SK-N-SH treated with all-trans-retinoic acid at 6 μM for 48 hours (cell line): ENCODE results near the gene ZNF689.

Source experiments
- ATAC-seq: fragments of 200-7000 bp; cut with Tn5 transposase; 3 replicates; pipeline ENCODE4 v1.9.1; 2020; ENCODE audit warnings: mild to moderate bottlenecking, moderate library complexity
- ARNTL ChIP-seq: fragments of 450-650 bp; formaldehyde crosslinking; IDR thresholded peaks from 2 replicates; pipeline ENCODE4 v1.5.0; 2020; ENCODE audit warnings: low read depth, mild to moderate bottlenecking, moderate library complexity, borderline replicate concordance
- BACH2 ChIP-seq: fragments of 250-450 bp; sonication (Bioruptor Pico); IDR thresholded peaks from 2 replicates; pipeline ENCODE4 v1.9.0; 2021; ENCODE audit warnings: mild to moderate bottlenecking, borderline replicate concordance
- CREB5 ChIP-seq: fragments of 250-450 bp; sonication (Bioruptor Pico); IDR thresholded peaks from 2 replicates; pipeline ENCODE4 v1.5.1; 2020; ENCODE audit warnings: low read depth, mild to moderate bottlenecking, moderate library complexity
- CSDC2 ChIP-seq: fragments of 250-450 bp; sonication (Bioruptor Pico); IDR thresholded peaks from 2 replicates; pipeline ENCODE4 v1.5.0; 2020; ENCODE audit warnings: mild to moderate bottlenecking, moderate library complexity
- CSRNP3 ChIP-seq: fragments of 250-450 bp; sonication (Bioruptor Pico); IDR thresholded peaks from 2 replicates; pipeline ENCODE4 v1.5.1; 2021; ENCODE audit warnings: mild to moderate bottlenecking, moderate library complexity
- GLIS3 ChIP-seq: fragments of 250-450 bp; sonication (Bioruptor Pico); IDR thresholded peaks from 2 replicates; pipeline ENCODE4 v1.5.0; 2020; ENCODE audit warnings: mild to moderate bottlenecking, moderate library complexity
- ISL1 ChIP-seq: fragments of 250-450 bp; sonication (Bioruptor Pico); IDR thresholded peaks from 2 replicates; pipeline ENCODE4 v2.1.2; 2022; ENCODE audit warnings: mild to moderate bottlenecking, moderate library complexity
- OSR1 ChIP-seq: fragments of 250-450 bp; sonication (Bioruptor Pico); IDR thresholded peaks from 2 replicates; pipeline ENCODE4 v1.8.0; 2022; ENCODE audit warnings: moderate library complexity, mild to moderate bottlenecking, inconsistent platforms
- PATZ1 ChIP-seq: fragments of 250-450 bp; sonication (Bioruptor Pico); IDR thresholded peaks from 2 replicates; pipeline ENCODE4 v1.8.0; 2020; ENCODE audit warnings: mild to moderate bottlenecking, moderate library complexity, borderline replicate concordance
- PPARA ChIP-seq: fragments of 250-450 bp; sonication (Bioruptor Pico); IDR thresholded peaks from 2 replicates; pipeline ENCODE4 v1.5.0; 2020; ENCODE audit warnings: mild to moderate bottlenecking, borderline replicate concordance
- RARB ChIP-seq: fragments of 250-450 bp; sonication (Bioruptor Pico); IDR thresholded peaks from 2 replicates; pipeline ENCODE4 v1.8.0; 2021; ENCODE audit warnings: mild to moderate bottlenecking, moderate library complexity
- SNAI2 ChIP-seq: fragments of 250-450 bp; sonication (Bioruptor Pico); IDR thresholded peaks from 2 replicates; pipeline ENCODE4 v1.5.0; 2020; ENCODE audit warnings: mild to moderate bottlenecking, moderate library complexity
- ZC3H10 ChIP-seq: fragments of 250-450 bp; sonication (Bioruptor Pico); IDR thresholded peaks from 2 replicates; pipeline ENCODE4 v1.5.1; 2021; ENCODE audit warnings: mild to moderate bottlenecking, moderate library complexity
- ZFP3 ChIP-seq: fragments of 250-450 bp; sonication (Bioruptor Pico); IDR thresholded peaks from 2 replicates; pipeline ENCODE4 v1.5.0; 2020; ENCODE audit warnings: mild to moderate bottlenecking, moderate library complexity
- ZFP30 ChIP-seq: fragments of 450-650 bp; formaldehyde crosslinking; IDR thresholded peaks from 2 replicates; pipeline ENCODE4 v1.5.0; 2022; ENCODE audit warnings: mild to moderate bottlenecking, moderate library complexity
- ZNF565 ChIP-seq: fragments of 450-650 bp; formaldehyde crosslinking; conservative IDR thresholded peaks from 2 replicates; pipeline ENCODE4 v1.5.0; 2020; ENCODE audit warnings: low read depth, mild to moderate bottlenecking, moderate library complexity
- ZNF70 ChIP-seq: fragments of 450-650 bp; formaldehyde crosslinking; IDR thresholded peaks from 2 replicates; pipeline ENCODE4 v1.5.0; 2020; ENCODE audit warnings: mild to moderate bottlenecking, moderate library complexity
- ZNF8 ChIP-seq: fragments of 450-650 bp; formaldehyde crosslinking; IDR thresholded peaks from 2 replicates; pipeline ENCODE4 v1.5.0; 2020; ENCODE audit warnings: mild to moderate bottlenecking, moderate library complexity
- TF ChIP-seq, protein P1 (sequence below): fragments of 250-450 bp; sonication (Bioruptor Pico); IDR thresholded peaks from 2 replicates; pipeline ENCODE4 v1.5.0; 2020; ENCODE audit warnings: mild to moderate bottlenecking, moderate library complexity
- TF ChIP-seq, protein P2 (sequence below): fragments of 250-450 bp; sonication (Bioruptor Pico); IDR thresholded peaks from 2 replicates; pipeline ENCODE4 v1.8.0; 2021; ENCODE audit warnings: low read depth, mild to moderate bottlenecking, moderate library complexity, borderline replicate concordance

The ZNF689 gene

DNA sequence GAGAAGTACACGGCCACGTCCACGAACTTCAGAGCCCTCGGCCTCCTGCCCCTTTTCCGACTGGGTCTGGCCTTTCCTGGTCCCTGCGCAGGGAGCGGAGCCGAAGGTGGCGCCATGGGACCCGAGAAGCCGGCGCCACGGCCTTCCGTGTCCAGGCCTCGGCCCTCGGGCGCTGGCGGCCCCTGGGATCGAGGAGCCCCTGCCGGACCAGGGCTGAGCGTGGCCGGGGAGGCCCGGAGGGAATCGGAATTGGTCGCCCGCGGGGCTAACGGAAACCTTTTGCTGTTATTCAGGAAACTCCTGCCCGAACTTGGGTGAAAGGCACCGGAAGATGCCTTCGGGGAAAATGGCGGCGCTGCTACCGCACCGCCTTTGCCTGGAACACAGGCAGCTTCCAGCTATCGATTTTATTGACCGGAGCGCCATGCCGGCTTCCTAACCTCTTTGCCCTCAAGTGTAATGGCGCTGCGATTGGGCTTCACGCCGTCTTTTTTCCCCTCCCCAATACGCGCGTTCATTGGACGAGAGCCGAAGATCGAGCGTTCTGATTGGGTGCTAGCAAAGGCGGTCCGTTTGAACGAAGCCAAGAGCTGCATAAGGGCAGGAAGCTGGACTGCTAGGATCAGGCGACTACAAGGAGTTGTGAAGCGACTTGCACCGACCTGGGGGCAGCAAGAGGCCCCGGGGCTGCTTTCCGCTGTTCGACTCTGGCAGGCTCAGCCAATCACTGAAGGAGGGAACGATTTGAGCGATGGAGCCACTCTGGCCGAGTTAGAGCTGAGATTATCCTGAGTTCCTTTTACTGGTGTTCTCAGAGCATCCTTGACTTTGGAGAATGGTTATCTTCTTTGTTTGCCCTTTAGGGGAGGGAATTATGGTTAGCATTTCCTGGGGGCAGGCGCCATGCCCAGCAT, at the start of gene ZNF689:
ZNF689 (minus strand) TSS at position 464 of the 914 bp plus-strand sequence; CDS start at position 116, 348 bp downstream.
- peak; percentile 94 for ATAC-seq
- TF ChIP-seq ZFP3 (CRISPR knock-in tag): peak; percentile 85
- no peak for TF ChIP-seq OSR1

DNA sequence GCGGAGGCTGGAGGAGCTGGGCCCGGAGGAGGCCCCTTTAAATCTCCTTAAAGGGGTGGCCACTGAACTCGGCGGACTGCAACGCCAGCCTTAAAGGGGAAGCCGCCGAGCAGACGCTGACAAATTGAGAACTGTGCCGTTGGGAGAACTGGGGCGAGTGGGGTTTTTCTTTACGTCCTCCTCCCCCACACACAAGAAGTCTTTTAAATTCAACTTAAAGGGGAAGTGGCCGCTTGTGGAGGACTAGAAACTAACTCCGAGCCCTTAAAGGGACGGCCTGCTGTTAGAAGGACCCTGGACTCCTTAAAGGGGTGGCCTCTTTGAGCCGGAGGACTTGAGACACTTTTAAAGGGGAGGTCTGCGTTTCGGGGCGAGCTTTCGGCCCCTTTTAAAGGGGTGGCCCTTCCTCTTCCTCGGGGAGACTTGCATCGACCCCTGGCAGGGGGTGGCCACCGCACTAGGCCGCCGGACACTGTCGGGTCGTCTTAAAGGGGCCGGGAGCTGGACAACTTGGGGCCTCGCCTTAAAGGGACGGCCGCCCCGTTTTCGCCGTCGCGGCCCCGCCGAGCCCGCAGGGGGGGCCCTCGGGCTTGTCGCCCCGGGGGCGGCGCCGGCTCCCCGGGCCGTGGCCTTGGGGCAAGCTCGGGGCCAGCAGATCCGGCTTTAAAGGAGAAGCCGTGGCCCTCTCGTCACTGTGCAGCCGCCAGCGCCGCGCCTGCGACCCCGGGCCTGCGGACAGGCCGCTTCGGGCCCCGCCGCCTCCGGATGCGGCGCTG, 48.7 kb upstream of the ZNF689 start:
- no peak for TF ChIP-seq ZFP30
- TF ChIP-seq ZNF70 (CRISPR knock-in tag): no peak
- TF ChIP-seq CREB5 (CRISPR knock-in tag): no peak
- TF ChIP-seq ZC3H10 (CRISPR knock-in tag): no peak
- TF ChIP-seq OSR1: no peak
- TF ChIP-seq, protein P1, sequence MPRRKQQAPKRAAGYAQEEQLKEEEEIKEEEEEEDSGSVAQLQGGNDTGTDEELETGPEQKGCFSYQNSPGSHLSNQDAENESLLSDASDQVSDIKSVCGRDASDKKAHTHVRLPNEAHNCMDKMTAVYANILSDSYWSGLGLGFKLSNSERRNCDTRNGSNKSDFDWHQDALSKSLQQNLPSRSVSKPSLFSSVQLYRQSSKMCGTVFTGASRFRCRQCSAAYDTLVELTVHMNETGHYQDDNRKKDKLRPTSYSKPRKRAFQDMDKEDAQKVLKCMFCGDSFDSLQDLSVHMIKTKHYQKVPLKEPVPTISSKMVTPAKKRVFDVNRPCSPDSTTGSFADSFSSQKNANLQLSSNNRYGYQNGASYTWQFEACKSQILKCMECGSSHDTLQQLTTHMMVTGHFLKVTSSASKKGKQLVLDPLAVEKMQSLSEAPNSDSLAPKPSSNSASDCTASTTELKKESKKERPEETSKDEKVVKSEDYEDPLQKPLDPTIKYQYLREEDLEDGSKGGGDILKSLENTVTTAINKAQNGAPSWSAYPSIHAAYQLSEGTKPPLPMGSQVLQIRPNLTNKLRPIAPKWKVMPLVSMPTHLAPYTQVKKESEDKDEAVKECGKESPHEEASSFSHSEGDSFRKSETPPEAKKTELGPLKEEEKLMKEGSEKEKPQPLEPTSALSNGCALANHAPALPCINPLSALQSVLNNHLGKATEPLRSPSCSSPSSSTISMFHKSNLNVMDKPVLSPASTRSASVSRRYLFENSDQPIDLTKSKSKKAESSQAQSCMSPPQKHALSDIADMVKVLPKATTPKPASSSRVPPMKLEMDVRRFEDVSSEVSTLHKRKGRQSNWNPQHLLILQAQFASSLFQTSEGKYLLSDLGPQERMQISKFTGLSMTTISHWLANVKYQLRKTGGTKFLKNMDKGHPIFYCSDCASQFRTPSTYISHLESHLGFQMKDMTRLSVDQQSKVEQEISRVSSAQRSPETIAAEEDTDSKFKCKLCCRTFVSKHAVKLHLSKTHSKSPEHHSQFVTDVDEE (CRISPR knock-in tag): no peak
- no peak for TF ChIP-seq ISL1 (CRISPR knock-in tag)
- no peak for TF ChIP-seq SNAI2 (CRISPR knock-in tag)
- TF ChIP-seq BACH2 (CRISPR knock-in tag): no peak
- no peak for TF ChIP-seq ZNF565
- no peak for TF ChIP-seq ZNF8 (CRISPR knock-in tag)
- no peak for TF ChIP-seq RARB
- no peak for TF ChIP-seq PPARA (CRISPR knock-in tag)
- no peak for TF ChIP-seq ZFP3 (CRISPR knock-in tag)
- no peak for TF ChIP-seq CSDC2 (CRISPR knock-in tag)
- TF ChIP-seq, protein P2, sequence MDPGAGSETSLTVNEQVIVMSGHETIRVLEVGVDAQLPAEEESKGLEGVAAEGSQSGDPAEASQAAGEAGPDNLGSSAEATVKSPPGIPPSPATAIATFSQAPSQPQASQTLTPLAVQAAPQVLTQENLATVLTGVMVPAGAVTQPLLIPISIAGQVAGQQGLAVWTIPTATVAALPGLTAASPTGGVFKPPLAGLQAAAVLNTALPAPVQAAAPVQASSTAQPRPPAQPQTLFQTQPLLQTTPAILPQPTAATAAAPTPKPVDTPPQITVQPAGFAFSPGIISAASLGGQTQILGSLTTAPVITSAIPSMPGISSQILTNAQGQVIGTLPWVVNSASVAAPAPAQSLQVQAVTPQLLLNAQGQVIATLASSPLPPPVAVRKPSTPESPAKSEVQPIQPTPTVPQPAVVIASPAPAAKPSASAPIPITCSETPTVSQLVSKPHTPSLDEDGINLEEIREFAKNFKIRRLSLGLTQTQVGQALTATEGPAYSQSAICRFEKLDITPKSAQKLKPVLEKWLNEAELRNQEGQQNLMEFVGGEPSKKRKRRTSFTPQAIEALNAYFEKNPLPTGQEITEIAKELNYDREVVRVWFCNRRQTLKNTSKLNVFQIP (CRISPR knock-in tag): no peak
- no peak for TF ChIP-seq GLIS3
- no peak for TF ChIP-seq PATZ1 (CRISPR knock-in tag)
- TF ChIP-seq CSRNP3 (CRISPR knock-in tag): no peak
- TF ChIP-seq ARNTL: no peak
- ATAC-seq: peak; percentile 45
